Parathyroid adenoma (tissue), 2 donors: ENCODE results near the gene LTO1.

ENCODE experiments used
- H2AFZ ChIP-seq: fragments of 300-600 bp; sonication (generic); one replicate; pipeline ENCODE4 v1.7.0; 2017; ENCODE audit warnings: antibody characterized with exemption, mild to moderate bottlenecking
- H3K27ac ChIP-seq: fragments of 300-600 bp; sonication (generic); one replicate; pipeline ENCODE4 v1.7.0; 2017
- H3K27me3 ChIP-seq: fragments of 300-600 bp; sonication (generic); one replicate; pipeline ENCODE4 v1.7.0; 2017; ENCODE audit warnings: low read length; ENCODE audit not compliant: control insufficient read depth, insufficient read depth
- H3K36me3 ChIP-seq: fragments of 300-600 bp; sonication (generic); one replicate; pipeline ENCODE4 v1.7.0; 2017; ENCODE audit warnings: low read length; ENCODE audit not compliant: control insufficient read depth, insufficient read depth
- H3K4me1 ChIP-seq: fragments of 300-600 bp; sonication (generic); one replicate; pipeline ENCODE4 v1.7.0; 2017; ENCODE audit warnings: control low read depth
- H3K4me2 ChIP-seq: fragments of 300-600 bp; sonication (generic); one replicate; pipeline ENCODE4 v1.7.0; 2017; ENCODE audit warnings: low read length
- H3K4me3 ChIP-seq: fragments of 300-600 bp; sonication (generic); one replicate; pipeline ENCODE4 v1.7.0; 2017; ENCODE audit warnings: low read depth, low read length
- H3K79me2 ChIP-seq: fragments of 300-600 bp; sonication (generic); one replicate; pipeline ENCODE4 v1.7.0; 2017; ENCODE audit warnings: control low read depth
- H3K9ac ChIP-seq: fragments of 300-600 bp; sonication (generic); one replicate; pipeline ENCODE4 v1.7.0; 2017; ENCODE audit warnings: mild to moderate bottlenecking
- H3K9me3 ChIP-seq: fragments of 300-600 bp; sonication (generic); one replicate; pipeline ENCODE4 v1.7.0; 2017; ENCODE audit warnings: low read length; ENCODE audit not compliant: control insufficient read depth
- CTCF ChIP-seq: fragments of 300-600 bp; sonication (generic); IDR thresholded peaks from one replicate; pipeline ENCODE4 v1.7.0; 2017; ENCODE audit warnings: antibody characterized with exemption, mild to moderate bottlenecking
- donor health status: primary hyperparathyroidism.

Gene LTO1

GRCh38 chr11:69644962-69645675 is 30.0 kb downstream of the LTO1 start:
- no peak overlapping the region for H3K4me3 ChIP-seq

DNA sequence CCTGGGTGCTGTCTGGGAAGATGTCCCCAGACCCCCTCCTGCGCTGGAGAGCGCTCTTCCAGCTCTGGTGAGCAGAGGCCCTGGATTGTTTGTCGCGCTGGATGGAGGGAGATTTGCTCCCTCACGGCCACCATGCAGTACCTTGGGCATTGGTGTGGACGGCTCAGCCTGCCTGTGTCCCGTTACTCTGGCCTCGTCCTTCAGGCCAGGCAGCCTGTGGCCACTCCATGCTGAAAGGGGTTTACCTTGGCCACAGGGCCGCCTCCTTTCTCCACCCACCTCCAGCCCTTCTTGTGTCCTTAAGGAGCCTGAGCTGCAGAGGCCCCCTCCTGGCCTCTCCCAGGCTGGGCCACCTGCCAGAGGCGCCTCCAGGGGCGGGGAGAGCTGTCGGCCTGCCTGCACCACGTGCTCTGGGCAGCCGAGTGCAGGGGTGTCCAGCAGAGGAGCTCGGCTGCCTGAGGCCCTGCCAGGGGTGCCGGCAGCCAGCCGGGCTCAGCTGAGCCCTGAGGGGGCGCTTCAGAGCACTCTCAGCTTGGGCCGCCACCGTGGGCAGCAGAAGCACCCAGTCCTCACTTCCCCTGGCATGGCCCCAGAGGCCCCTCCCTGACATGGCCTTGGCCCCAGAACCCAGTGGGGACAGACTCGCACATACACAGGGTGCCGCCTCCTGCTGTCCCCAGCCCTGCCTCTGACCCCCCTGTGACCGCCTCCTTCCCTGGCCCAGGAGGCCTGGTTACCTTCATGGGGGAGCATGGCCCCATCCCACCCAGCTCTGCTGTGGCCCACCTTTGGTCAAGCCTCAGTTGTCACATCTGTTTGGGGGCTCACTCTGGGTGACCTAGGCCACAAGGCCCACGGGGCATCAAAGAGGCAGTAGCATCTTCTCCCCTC is 30.8 kb downstream of the LTO1 start:
- no peaks in the 10 kb centered on the region for H3K36me3 ChIP-seq
- H3K27me3 ChIP-seq, result no peaks in the 10 kb centered on the region
- no peak overlapping the region for H3K9ac ChIP-seq
- no peaks in the 10 kb centered on the region for H3K79me2 ChIP-seq
- peak; percentile 16 for TF ChIP-seq CTCF
- H3K4me3 ChIP-seq, result no peak overlapping the region
- no peak overlapping the region for H3K27ac ChIP-seq
- no peak overlapping the region for H2AFZ ChIP-seq
- no peaks in the 10 kb centered on the region for H3K9me3 ChIP-seq
- no peaks in the 10 kb centered on the region for H3K4me1 ChIP-seq
- no peak overlapping the region for H3K4me2 ChIP-seq

More at GRCh38 chr11:69644962-69645675, 30.0 kb downstream of the LTO1 start:
- no peaks in the 10 kb centered on the region for H3K4me1 ChIP-seq
- H3K4me2 ChIP-seq, result no peak overlapping the region
- H3K36me3 ChIP-seq, result no peaks in the 10 kb centered on the region
- H3K9me3 ChIP-seq, result no peaks in the 10 kb centered on the region
- no peak for TF ChIP-seq CTCF
- no peak overlapping the region for H2AFZ ChIP-seq
- H3K27ac ChIP-seq, result no peak overlapping the region
- no peaks in the 10 kb centered on the region for H3K79me2 ChIP-seq
- H3K9ac ChIP-seq, result no peak overlapping the region
- no peaks in the 10 kb centered on the region for H3K27me3 ChIP-seq

DNA sequence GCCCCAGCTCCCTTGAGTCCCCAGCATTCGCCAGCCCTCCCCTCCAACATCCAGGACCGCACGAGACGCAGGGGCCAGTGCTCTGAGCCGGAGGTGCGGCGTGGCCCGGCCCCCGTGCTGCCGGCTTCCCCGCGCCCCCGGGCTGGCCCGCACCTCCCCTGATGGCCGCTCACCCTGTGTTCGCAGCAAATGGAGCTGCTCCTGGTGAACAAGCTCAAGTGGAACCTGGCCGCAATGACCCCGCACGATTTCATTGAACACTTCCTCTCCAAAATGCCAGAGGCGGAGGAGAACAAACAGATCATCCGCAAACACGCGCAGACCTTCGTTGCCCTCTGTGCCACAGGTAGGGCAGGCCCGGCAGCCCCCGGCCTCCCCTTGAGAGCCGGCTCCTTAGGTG is 31.5 kb downstream of the LTO1 start:
- Histone ChIP-seq H2AFZ (no peak overlapping the region), H3K36me3 (no peaks in the 10 kb centered on the region), H3K4me3 (no peak overlapping the region), H3K27ac (no peak overlapping the region), H3K27me3 (no peaks in the 10 kb centered on the region), H3K9ac (no peak overlapping the region), H3K4me2 (peak overlapping the region; percentile 78), H3K9me3 (no peaks in the 10 kb centered on the region), H3K79me2 (no peaks in the 10 kb centered on the region), H3K4me1 (no peaks in the 10 kb centered on the region)
- TF ChIP-seq CTCF, result no peak

DNA sequence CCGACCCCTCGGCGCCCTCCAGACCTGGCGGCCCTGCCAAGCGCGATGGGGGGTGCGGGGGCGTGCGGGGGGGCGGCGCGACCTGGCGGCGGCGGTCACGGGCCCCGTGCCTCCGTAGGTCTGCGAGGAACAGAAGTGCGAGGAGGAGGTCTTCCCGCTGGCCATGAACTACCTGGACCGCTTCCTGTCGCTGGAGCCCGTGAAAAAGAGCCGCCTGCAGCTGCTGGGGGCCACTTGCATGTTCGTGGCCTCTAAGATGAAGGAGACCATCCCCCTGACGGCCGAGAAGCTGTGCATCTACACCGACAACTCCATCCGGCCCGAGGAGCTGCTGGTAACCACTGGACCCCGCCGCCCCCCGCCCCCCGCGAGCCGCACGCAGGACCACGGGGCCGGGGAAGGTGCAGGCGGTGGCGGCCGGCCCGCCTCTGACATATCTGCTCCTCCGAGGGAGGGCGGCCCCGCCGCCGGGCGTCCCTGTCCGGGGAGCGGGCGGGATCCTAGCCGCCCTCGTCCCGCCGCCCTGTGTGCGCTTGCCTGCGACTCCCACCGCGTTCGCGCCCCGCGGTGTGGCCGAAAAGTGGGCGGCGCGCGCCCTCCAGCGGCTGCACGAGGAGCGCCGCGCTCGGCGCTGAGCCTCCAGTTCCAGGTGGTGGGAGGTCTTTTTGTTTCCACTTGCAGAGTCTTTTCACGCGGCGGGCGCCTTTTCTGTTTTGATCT is 32.1 kb downstream of the LTO1 start:
- no peaks in the 10 kb centered on the region for H3K36me3 ChIP-seq
- H3K9ac ChIP-seq, result no peak overlapping the region
- peak overlapping the region; percentile 78 for H3K4me2 ChIP-seq
- no peaks in the 10 kb centered on the region for H3K79me2 ChIP-seq
- H2AFZ ChIP-seq, result peak overlapping the region; percentile 42
- H3K4me3 ChIP-seq, result peak overlapping the region; percentile 66
- H3K27me3 ChIP-seq, result no peaks in the 10 kb centered on the region
- H3K9me3 ChIP-seq, result no peaks in the 10 kb centered on the region
- H3K4me1 ChIP-seq, result no peaks in the 10 kb centered on the region
- no peak overlapping the region for H3K27ac ChIP-seq
- TF ChIP-seq CTCF, result peak; percentile 77
